OCI-LY7 (cell line): ENCODE results near the gene ZNF385D. TPM values are rescaled to one million over a fixed set of nuclear protein-coding genes. Genes with fewer than 3 reads are reported as not detected.

Source experiments
- BruUV-seq: library from RNA; stranded (reverse); fragments of 400-500 nt; replicated peaks from 2 replicates; lab custom pipeline; 2021; lab: Mats Ljungman, UMichigan
- CTCF ChIA-PET: fragments of 300-600 bp; sonication (Branson Sonifier 250); formaldehyde crosslinking; loops from one replicate; lab custom pipeline; 2022; ENCODE audit warnings: antibody characterized with exemption; ENCODE audit not compliant: unreplicated experiment; lab: Charles Lee
- POLR2A ChIA-PET: fragments of 300-600 bp; sonication (Branson Sonifier 250); formaldehyde crosslinking; loops from one replicate; lab custom pipeline; 2022; ENCODE audit warnings: antibody characterized with exemption; lab: Charles Lee
- DNase-seq: peaks from one replicate; pipeline ENCODE4 v3.0.0-alpha.2; 2015; ENCODE audit warnings: low spot score
- H2AFZ ChIP-seq: fragments of 200-600 bp; sonication (generic), shearing (Covaris generic); 2 replicates; pipeline ENCODE4 v1.6.1; 2014; ENCODE audit warnings: mild to moderate bottlenecking, antibody characterized with exemption, low read length, moderate library complexity
- H3K27ac ChIP-seq: fragments of 200-600 bp; sonication (generic); 2 replicates; pipeline ENCODE4 v1.5.1; 2014; ENCODE audit warnings: mixed run types, low read depth, mild to moderate bottlenecking, moderate library complexity, low read length, inconsistent platforms; ENCODE audit not compliant: poor library complexity, severe bottlenecking
- H3K36me3 ChIP-seq: fragments of 200-600 bp; sonication (generic); 2 replicates; pipeline ENCODE4 v1.6.1; 2014; ENCODE audit warnings: mild to moderate bottlenecking, antibody characterized with exemption, low read length, moderate library complexity, mixed read lengths; ENCODE audit not compliant: insufficient read depth
- H3K4me1 ChIP-seq: fragments of 200-600 bp; sonication (generic); 2 replicates; pipeline ENCODE4 v1.5.1; 2014; ENCODE audit warnings: mild to moderate bottlenecking, low read length; ENCODE audit not compliant: insufficient read depth, poor library complexity, severe bottlenecking
- H3K4me2 ChIP-seq: fragments of 200-600 bp; sonication (generic); 2 replicates; pipeline ENCODE4 v1.6.1; 2014; ENCODE audit warnings: mild to moderate bottlenecking, low read length
- H3K4me3 ChIP-seq: fragments of 200-600 bp; sonication (generic); 2 replicates; pipeline ENCODE4 v1.5.1; 2014; ENCODE audit warnings: mild to moderate bottlenecking, low read depth, low read length; ENCODE audit not compliant: poor library complexity, severe bottlenecking
- H3K79me2 ChIP-seq: fragments of 200-600 bp; sonication (generic); 2 replicates; pipeline ENCODE4 v1.6.1; 2016; ENCODE audit warnings: low read depth, mild to moderate bottlenecking, low read length, moderate library complexity, mixed read lengths; ENCODE audit not compliant: insufficient read depth
- H3K9me2 ChIP-seq: fragments of 200-600 bp; sonication (generic); 2 replicates; pipeline ENCODE4 v1.6.1; 2016; ENCODE audit warnings: mild to moderate bottlenecking, low read length, mixed read lengths; ENCODE audit not compliant: insufficient read depth
- H3K9me3 ChIP-seq: fragments of 200-600 bp; sonication (generic); 2 replicates; pipeline ENCODE4 v1.6.1; 2014; ENCODE audit warnings: mild to moderate bottlenecking, mixed run types, low read length, mixed read lengths
- H4K20me1 ChIP-seq: fragments of 200-600 bp; sonication (generic); 2 replicates; pipeline ENCODE4 v1.6.1; 2014; ENCODE audit warnings: mild to moderate bottlenecking, antibody characterized with exemption, low read length, moderate library complexity, mixed read lengths; ENCODE audit not compliant: insufficient read depth
- EZH2phosphoT487 ChIP-seq: fragments of 200-600 bp; sonication (generic); IDR thresholded peaks from 2 replicates; pipeline ENCODE4 v1.6.1; 2018; ENCODE audit warnings: low read depth, borderline replicate concordance, mild to moderate bottlenecking, mixed run types, antibody characterized with exemption, low read length, moderate library complexity, mixed read lengths
- intact Hi-C: fragments of 100-400 bp; cut with micrococcal nuclease; formaldehyde crosslinking; loops from one replicate; pipeline ENCODE4 v1.10.0; 2022; ENCODE audit not compliant: unreplicated experiment
- total RNA-seq, 2 experiments: library from RNA; depleted of rRNA in 1 of 2; stranded (reverse); fragments of >200 nt in 1 of 2; shearing (Covaris generic) in 1 of 2; gene quantifications; 2 replicates each; pipeline ENCODE4 v1.2.3, GENCODE V29; 2014 to 2022
- TF ChIP-seq, protein P1 (sequence below): fragments of 200-600 bp; sonication (generic); conservative IDR thresholded peaks from 2 replicates; pipeline ENCODE4 v1.5.1; 2014; ENCODE audit warnings: mild to moderate bottlenecking, antibody characterized with exemption, low read length, moderate library complexity, mixed read lengths

The ZNF385D gene
- total RNA-seq, 2 experiments from 2014 or later: 0.13 TPM; not detected in 1

DNA sequence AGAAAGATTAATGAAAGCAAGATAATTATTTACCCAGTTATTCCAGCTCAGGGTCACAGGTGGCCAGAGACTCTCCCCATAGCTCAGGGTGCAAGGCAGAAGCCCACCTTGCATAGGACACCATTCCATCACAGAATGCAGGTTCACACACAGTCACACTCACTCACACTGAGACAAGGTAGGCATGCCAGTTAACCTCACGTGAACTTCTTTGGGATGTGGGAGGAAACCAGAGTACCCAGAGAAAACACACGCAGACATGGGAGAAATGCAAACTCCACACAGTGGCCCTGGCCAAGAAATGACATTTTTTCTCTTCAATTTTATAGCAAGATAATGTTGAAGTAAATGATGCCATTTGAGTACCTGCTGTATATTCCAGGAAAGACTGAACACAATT lies 106.7 kb downstream of the ZNF385D start:
- no TSS peak for BruUV-seq

DNA sequence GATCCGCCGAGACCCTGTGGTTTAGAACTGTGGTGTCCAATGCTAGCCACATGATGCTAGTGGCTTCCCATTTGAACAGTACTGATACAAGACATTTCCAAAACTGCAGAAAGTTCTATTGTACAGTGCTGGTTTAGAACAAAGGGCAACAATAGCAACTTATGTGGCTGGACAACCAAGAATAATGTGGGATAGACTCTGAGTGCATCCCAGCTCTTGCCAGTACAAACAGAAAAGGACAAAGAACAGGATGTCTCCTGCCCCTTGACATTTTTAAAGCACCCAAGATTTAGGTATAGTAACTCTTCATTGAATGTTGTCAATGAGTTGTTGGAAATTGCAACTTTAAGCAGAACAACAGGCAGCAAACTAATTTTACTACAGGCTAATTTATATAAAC lies 107.3 kb downstream of the ZNF385D start:
- Histone ChIP-seq H3K4me1 (no peaks in the 10 kb centered on the region), H2AFZ (no peak overlapping the region), H3K9me2 (no peaks in the 10 kb centered on the region), H3K4me3 (no peak overlapping the region), H3K36me3 (no peaks in the 10 kb centered on the region), H3K27ac (no peak overlapping the region), H4K20me1 (no peaks in the 10 kb centered on the region), H3K9me3 (no peaks in the 10 kb centered on the region), H3K4me2 (no peak overlapping the region), H3K79me2 (no peaks in the 10 kb centered on the region)
- no peak for DNase-seq
- no TSS peak for BruUV-seq
- ChIA-PET POLR2A (no interaction called here), CTCF (no interaction called here)
- TF ChIP-seq EZH2phosphoT487: no peak
- TF ChIP-seq, protein P1, sequence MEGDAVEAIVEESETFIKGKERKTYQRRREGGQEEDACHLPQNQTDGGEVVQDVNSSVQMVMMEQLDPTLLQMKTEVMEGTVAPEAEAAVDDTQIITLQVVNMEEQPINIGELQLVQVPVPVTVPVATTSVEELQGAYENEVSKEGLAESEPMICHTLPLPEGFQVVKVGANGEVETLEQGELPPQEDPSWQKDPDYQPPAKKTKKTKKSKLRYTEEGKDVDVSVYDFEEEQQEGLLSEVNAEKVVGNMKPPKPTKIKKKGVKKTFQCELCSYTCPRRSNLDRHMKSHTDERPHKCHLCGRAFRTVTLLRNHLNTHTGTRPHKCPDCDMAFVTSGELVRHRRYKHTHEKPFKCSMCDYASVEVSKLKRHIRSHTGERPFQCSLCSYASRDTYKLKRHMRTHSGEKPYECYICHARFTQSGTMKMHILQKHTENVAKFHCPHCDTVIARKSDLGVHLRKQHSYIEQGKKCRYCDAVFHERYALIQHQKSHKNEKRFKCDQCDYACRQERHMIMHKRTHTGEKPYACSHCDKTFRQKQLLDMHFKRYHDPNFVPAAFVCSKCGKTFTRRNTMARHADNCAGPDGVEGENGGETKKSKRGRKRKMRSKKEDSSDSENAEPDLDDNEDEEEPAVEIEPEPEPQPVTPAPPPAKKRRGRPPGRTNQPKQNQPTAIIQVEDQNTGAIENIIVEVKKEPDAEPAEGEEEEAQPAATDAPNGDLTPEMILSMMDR: no peak
- intact Hi-C loops: no loop called here

More for the DNA sequence above, 106.7 kb downstream of the ZNF385D start:
- Histone ChIP-seq H3K9me3 (no peaks in the 10 kb centered on the region), H3K27ac (no peak overlapping the region), H3K4me3 (no peak overlapping the region), H4K20me1 (no peaks in the 10 kb centered on the region), H2AFZ (no peak overlapping the region), H3K79me2 (no peaks in the 10 kb centered on the region), H3K4me2 (no peak overlapping the region), H3K4me1 (no peaks in the 10 kb centered on the region), H3K9me2 (no peaks in the 10 kb centered on the region), H3K36me3 (no peaks in the 10 kb centered on the region)
- TF ChIP-seq, protein P1: no peak
- no peak for TF ChIP-seq EZH2phosphoT487
- no peak for DNase-seq
- intact Hi-C loops: no loop called here
- ChIA-PET CTCF (no interaction called here), POLR2A (no interaction called here)

DNA sequence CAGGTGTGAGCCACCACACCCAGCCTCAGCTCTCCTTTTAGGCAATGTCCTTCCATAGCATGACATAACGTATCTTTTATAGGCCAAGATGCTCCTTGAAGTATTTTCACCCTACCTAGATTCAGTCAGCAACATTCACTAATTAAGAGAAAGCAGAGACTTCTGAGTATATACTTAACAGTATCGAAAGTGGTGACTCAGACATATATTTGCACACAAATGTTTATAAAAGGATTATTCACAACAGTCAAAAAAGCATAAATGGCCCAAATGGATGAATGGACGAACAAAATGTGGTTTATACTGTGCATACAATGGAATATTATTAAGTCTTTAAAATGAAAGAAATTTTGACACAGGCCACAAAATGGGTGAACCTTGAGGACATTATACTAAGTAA lies 108.6 kb downstream of the ZNF385D start:
- TF ChIP-seq, protein P1: no peak

More for the DNA sequence above, 108.6 kb downstream of the ZNF385D start:
- Histone ChIP-seq H3K4me3 (no peak overlapping the region), H2AFZ (no peak overlapping the region), H3K79me2 (no peaks in the 10 kb centered on the region), H3K4me1 (no peaks in the 10 kb centered on the region), H3K9me2 (no peaks in the 10 kb centered on the region), H3K9me3 (no peaks in the 10 kb centered on the region), H3K36me3 (no peaks in the 10 kb centered on the region), H3K4me2 (no peak overlapping the region), H3K27ac (no peak overlapping the region), H4K20me1 (no peaks in the 10 kb centered on the region)
- POLR2A ChIA-PET: no interaction called here
- no peak for DNase-seq
- intact Hi-C loops: no loop called here
- CTCF ChIA-PET: no interaction called here
- BruUV-seq: no TSS peak
